H9 (cell line): ENCODE measurements around the gene PITX3. TPM values are rescaled to one million over a fixed set of nuclear protein-coding genes. Genes with fewer than 3 reads are reported as not detected.

Experiments
- DNase-seq: peaks from one replicate; pipeline ENCODE4 v3.0.0-alpha.2; 2017
- H2AFZ ChIP-seq: one replicate; pipeline ENCODE4 v1.6.1; 2013; ENCODE audit warnings: mild to moderate bottlenecking, low read length, control low read depth, moderate library complexity
- H2AK5ac ChIP-seq: 2 replicates; pipeline ENCODE4 v1.6.1; 2013; ENCODE audit warnings: low read length, control low read depth, mixed read lengths; ENCODE audit not compliant: insufficient read length
- H2BK120ac ChIP-seq: one replicate; pipeline ENCODE4 v1.6.1; 2013; ENCODE audit warnings: low read depth, mild to moderate bottlenecking, low read length, control low read depth, inconsistent platforms; ENCODE audit not compliant: poor library complexity, severe bottlenecking
- H2BK12ac ChIP-seq: 2 replicates; pipeline ENCODE4 v1.6.1; 2013; ENCODE audit warnings: low read length, control low read depth, mixed read lengths, low read depth; ENCODE audit not compliant: insufficient read length
- H2BK15ac ChIP-seq: 2 replicates; pipeline ENCODE4 v1.6.1; 2013; ENCODE audit warnings: low read depth, low read length, control low read depth
- H2BK20ac ChIP-seq: one replicate; pipeline ENCODE4 v1.6.1; 2013; ENCODE audit warnings: low read depth, mild to moderate bottlenecking, low read length, control low read depth, inconsistent platforms; ENCODE audit not compliant: poor library complexity, severe bottlenecking
- H2BK5ac ChIP-seq: 2 replicates; pipeline ENCODE4 v1.6.1; 2013; ENCODE audit warnings: low read length, control low read depth, mixed read lengths; ENCODE audit not compliant: insufficient read length
- H3K14ac ChIP-seq: 2 replicates; pipeline ENCODE4 v1.6.1; 2013; ENCODE audit warnings: low read length, control low read depth; ENCODE audit not compliant: insufficient read depth
- H3K18ac ChIP-seq: 2 replicates; pipeline ENCODE4 v1.6.1; 2013; ENCODE audit warnings: low read depth, mild to moderate bottlenecking, mixed read lengths, low read length, control low read depth; ENCODE audit not compliant: insufficient read length
- H3K23ac ChIP-seq: 2 replicates; pipeline ENCODE4 v1.6.1; 2013; ENCODE audit warnings: low read length, control low read depth, mixed read lengths, low read depth; ENCODE audit not compliant: insufficient read length
- H3K23me2 ChIP-seq: 2 replicates; pipeline ENCODE4 v1.6.1; 2013; ENCODE audit warnings: low read depth, mild to moderate bottlenecking, mixed read lengths, low read length, control low read depth; ENCODE audit not compliant: insufficient read length, poor library complexity, severe bottlenecking
- H3K27ac ChIP-seq: 2 replicates; pipeline ENCODE4 v1.5.1; 2013; ENCODE audit warnings: low read length, control low read depth, mixed read lengths, low read depth; ENCODE audit not compliant: insufficient read length
- H3K27me3 ChIP-seq: 2 replicates; pipeline ENCODE4 v1.6.1; 2013; ENCODE audit warnings: low read length, control low read depth, inconsistent platforms; ENCODE audit not compliant: insufficient read depth
- H3K4ac ChIP-seq: 2 replicates; pipeline ENCODE4 v1.6.1; 2013; ENCODE audit warnings: low read depth, mild to moderate bottlenecking, control low read depth, inconsistent platforms, low read length, moderate library complexity
- H3K4me1 ChIP-seq: 2 replicates; pipeline ENCODE4 v1.6.1; 2013; ENCODE audit warnings: low read length, control low read depth, inconsistent platforms; ENCODE audit not compliant: insufficient read depth
- H3K4me2 ChIP-seq: 2 replicates; pipeline ENCODE4 v1.6.1; 2013; ENCODE audit warnings: low read length, control low read depth, mixed read lengths; ENCODE audit not compliant: insufficient read length, insufficient read depth
- H3K56ac ChIP-seq: 2 replicates; pipeline ENCODE4 v1.6.1; 2013; ENCODE audit warnings: low read depth, mild to moderate bottlenecking, mixed read lengths, low read length, control low read depth; ENCODE audit not compliant: insufficient read length
- H3K79me1 ChIP-seq: 2 replicates; pipeline ENCODE4 v1.6.1; 2013; ENCODE audit warnings: low read depth, mild to moderate bottlenecking, moderate library complexity, low read length, control low read depth, inconsistent platforms; ENCODE audit not compliant: insufficient read depth, poor library complexity, severe bottlenecking
- H3K79me2 ChIP-seq: 2 replicates; pipeline ENCODE4 v1.6.1; 2013; ENCODE audit warnings: low read length, control low read depth, inconsistent platforms; ENCODE audit not compliant: insufficient read depth
- H3K9ac ChIP-seq: 2 replicates; pipeline ENCODE4 v1.6.1; 2013; ENCODE audit warnings: low read length, control low read depth, mixed read lengths; ENCODE audit not compliant: insufficient read length; ENCODE audit errors: extremely low read depth
- H3K9me3 ChIP-seq: one replicate; pipeline ENCODE4 v1.6.1; 2013; ENCODE audit warnings: low read depth, low read length, inconsistent platforms; ENCODE audit not compliant: control insufficient read depth
- H3T11ph ChIP-seq: one replicate; pipeline ENCODE4 v1.6.1; 2013; ENCODE audit warnings: mild to moderate bottlenecking, low read length, control low read depth, inconsistent platforms
- H4K20me1 ChIP-seq: one replicate; pipeline ENCODE4 v1.6.1; 2013; ENCODE audit not compliant: control insufficient read depth, insufficient read length, insufficient read depth
- H4K5ac ChIP-seq: 2 replicates; pipeline ENCODE4 v1.6.1; 2013; ENCODE audit warnings: low read depth, mild to moderate bottlenecking, mixed read lengths, low read length, control low read depth; ENCODE audit not compliant: insufficient read length
- H4K8ac ChIP-seq: replicated peaks from 2 replicates; pipeline ENCODE4 v1.6.1; 2013; ENCODE audit warnings: low read length, control low read depth, mixed read lengths, low read depth; ENCODE audit not compliant: insufficient read length
- H4K91ac ChIP-seq: 2 replicates; pipeline ENCODE4 v1.6.1; 2013; ENCODE audit warnings: low read depth, mild to moderate bottlenecking, moderate library complexity, mixed read lengths, low read length, control low read depth; ENCODE audit not compliant: insufficient read length
- H3K27ac Mint-ChIP-seq, 3 experiments: 2 replicates in 2 of 3; 3 replicates in 1 of 3; pipeline ENCODE4 v1.8.0; 2020 to 2021; ENCODE audit warnings: mixed read lengths in 3 of 3, mild to moderate bottlenecking in 1 of 3, moderate library complexity in 1 of 3
- H3K27me3 Mint-ChIP-seq: 2 replicates; pipeline ENCODE4 v1.8.0; 2021; ENCODE audit warnings: low read depth, mild to moderate bottlenecking, moderate library complexity, mixed read lengths
- H3K36me3 Mint-ChIP-seq, 3 experiments: 2 replicates in 2 of 3; 3 replicates in 1 of 3; pipeline ENCODE4 v1.8.0; 2020 to 2021; ENCODE audit warnings: low read depth in 3 of 3, mixed read lengths in 3 of 3; ENCODE audit not compliant: insufficient read depth in 1 of 3
- H3K4me1 Mint-ChIP-seq, 2 experiments: 2 replicates each; pipeline ENCODE4 v1.8.0; 2020; ENCODE audit warnings: mixed read lengths in 2 of 2
- H3K4me3 Mint-ChIP-seq, 2 experiments: 2 replicates in 1 of 2; 3 replicates in 1 of 2; pipeline ENCODE4 v1.8.0; 2020 to 2021; ENCODE audit warnings: mild to moderate bottlenecking in 2 of 2, mixed read lengths in 2 of 2, moderate library complexity in 1 of 2
- H3K9me3 Mint-ChIP-seq, 2 experiments: 2 replicates in 1 of 2; 3 replicates in 1 of 2; pipeline ENCODE4 v1.8.0; 2020; ENCODE audit warnings: mild to moderate bottlenecking in 2 of 2, mixed read lengths in 2 of 2, moderate library complexity in 1 of 2
- WGBS: extraction: QIAGEN DNeasy Blood & Tissue Kit; methylation state at CpG from one replicate; pipeline ENCODE4 v1.1.7; 2013; ENCODE audit warnings: missing lambda C conversion rate, low lambda C conversion rate, mixed read lengths; ENCODE audit not compliant: insufficient read length; ENCODE audit errors: extremely low coverage; 5-methylcytosine and 5-hydroxymethylcytosine counted together
- total RNA-seq: library from RNA; stranded (reverse); gene quantifications from 2 replicates; pipeline ENCODE4 v1.2.1, GENCODE V29; 2021
- TF ChIP-seq, protein P1 (sequence below): fragments of 200-600 bp; sonication (generic); conservative IDR thresholded peaks from 3 replicates; pipeline ENCODE4 v1.8.0; 2021; ENCODE audit warnings: antibody characterized with exemption, mild to moderate bottlenecking

The PITX3 gene
- total RNA-seq, 1 experiment from 2014 or later = not detected

DNA sequence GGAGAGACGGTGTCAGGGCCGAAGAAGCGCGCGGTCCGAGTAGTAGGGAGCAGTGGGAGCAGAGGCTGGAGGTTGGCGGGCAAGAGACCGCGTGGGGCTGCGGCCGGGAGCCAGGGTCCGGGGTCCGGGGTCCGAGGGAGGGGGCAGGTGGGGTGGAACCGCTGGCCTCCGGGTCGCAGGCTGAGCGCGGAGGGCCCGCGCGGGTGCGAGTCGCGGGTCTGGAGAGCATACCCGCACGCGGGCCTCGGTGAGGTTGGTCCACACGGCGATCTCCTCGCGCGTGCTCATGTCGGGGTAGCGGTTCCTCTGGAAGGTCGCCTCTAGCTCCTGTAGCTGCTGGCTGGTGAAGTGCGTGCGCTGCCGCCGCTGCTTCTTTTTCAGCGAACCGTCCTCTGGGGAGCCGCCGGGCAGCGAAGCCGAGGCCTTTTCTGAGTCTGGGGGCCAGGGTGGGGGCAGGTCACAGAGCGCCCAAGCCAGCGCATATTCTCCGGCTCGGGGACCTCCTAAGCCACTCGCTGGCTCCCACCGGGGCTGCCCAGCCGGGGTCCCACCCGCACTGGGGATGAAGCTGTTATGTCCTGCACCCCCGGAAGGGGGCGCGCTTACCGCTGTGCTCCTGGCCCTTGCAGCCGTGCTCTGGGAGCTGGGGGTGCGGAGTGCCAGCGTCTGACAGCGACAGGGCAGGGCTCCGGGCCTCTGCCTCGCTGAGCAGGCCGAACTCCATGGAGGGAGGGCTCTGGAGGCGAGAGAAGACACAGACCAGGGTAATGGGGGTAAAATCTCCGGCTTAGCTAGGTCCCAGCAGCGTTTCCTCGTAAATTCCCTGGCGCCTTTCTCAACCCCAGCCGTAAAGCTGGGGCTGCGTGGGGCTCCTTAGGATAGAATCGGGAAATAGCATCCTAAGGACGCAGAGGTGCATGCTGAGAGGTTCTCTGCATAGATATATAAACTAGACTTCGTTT is 9.7 kb downstream of the PITX3 start:
- Histone ChIP-seq H3K27me3 (peaks cover 63% of the 10 kb centered on the region), H2BK20ac (no peak overlapping the region), H2AFZ (no peak overlapping the region)

More for the DNA sequence above, 9.7 kb downstream of the PITX3 start:
- Histone ChIP-seq H3K79me2 (no peaks in the 10 kb centered on the region), H4K8ac (no peak overlapping the region), H3T11ph (no peak overlapping the region), H4K20me1 (peaks cover 2% of the 10 kb centered on the region), H2BK5ac (no peak overlapping the region), H3K79me1 (no peaks in the 10 kb centered on the region), H4K5ac (no peak overlapping the region), H3K4me1 (no peaks in the 10 kb centered on the region), H3K23me2 (peaks cover 15% of the 10 kb centered on the region), H3K9me3 (no peaks in the 10 kb centered on the region), H4K91ac (no peak overlapping the region), H2AK5ac (no peak overlapping the region), H3K14ac (no peak overlapping the region), H3K56ac (no peak overlapping the region), H2BK120ac (no peak overlapping the region), H2BK15ac (no peak overlapping the region), H3K18ac (no peak overlapping the region), H3K9ac (no peak overlapping the region), H3K4me2 (peak overlapping the region; percentile 53), H3K27ac (no peak overlapping the region), H3K4ac (no peak overlapping the region), H3K23ac (no peak overlapping the region), H2BK12ac (no peak overlapping the region)
- TF ChIP-seq, protein P1, sequence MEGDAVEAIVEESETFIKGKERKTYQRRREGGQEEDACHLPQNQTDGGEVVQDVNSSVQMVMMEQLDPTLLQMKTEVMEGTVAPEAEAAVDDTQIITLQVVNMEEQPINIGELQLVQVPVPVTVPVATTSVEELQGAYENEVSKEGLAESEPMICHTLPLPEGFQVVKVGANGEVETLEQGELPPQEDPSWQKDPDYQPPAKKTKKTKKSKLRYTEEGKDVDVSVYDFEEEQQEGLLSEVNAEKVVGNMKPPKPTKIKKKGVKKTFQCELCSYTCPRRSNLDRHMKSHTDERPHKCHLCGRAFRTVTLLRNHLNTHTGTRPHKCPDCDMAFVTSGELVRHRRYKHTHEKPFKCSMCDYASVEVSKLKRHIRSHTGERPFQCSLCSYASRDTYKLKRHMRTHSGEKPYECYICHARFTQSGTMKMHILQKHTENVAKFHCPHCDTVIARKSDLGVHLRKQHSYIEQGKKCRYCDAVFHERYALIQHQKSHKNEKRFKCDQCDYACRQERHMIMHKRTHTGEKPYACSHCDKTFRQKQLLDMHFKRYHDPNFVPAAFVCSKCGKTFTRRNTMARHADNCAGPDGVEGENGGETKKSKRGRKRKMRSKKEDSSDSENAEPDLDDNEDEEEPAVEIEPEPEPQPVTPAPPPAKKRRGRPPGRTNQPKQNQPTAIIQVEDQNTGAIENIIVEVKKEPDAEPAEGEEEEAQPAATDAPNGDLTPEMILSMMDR = peak; percentile 96
- DNase-seq = peak; percentile 83
- Mint-ChIP-seq H3K27ac (no peak overlapping the region), H3K27me3 (peaks cover 98% of the 10 kb centered on the region), H3K9me3 (peaks cover 0 to 1% of the 10 kb centered on the region in 2 experiments; a peak in 2 of 5 replicates), H3K36me3 (no peaks in the 10 kb centered on the region; a peak in 1 of 7 replicates), H3K4me3 (peak overlapping the region; percentile 57 to 80), H3K4me1 (peaks cover 3 to 16% of the 10 kb centered on the region in 2 experiments; a peak in 3 of 4 replicates)
- no CpG with 5 or more reads among the region's 76 CpGs for WGBS
